ENCODE results near the gene PBXIP1.
A peak's percentile ranks its signal among the peaks of the same experiment; 100 is the strongest.

The PBXIP1 gene

GRCh38 chr1:154958681-154959425, 3.0 kb upstream of the PBXIP1 start:
- Mint-ChIP-seq H3K4me1 (peaks cover 70% of the 10 kb centered on the region), H3K27me3 (no peaks in the 10 kb centered on the region), H3K27ac (peak overlapping the region; percentile 17), H3K4me3 (no peak overlapping the region), H3K9me3 (no peaks in the 10 kb centered on the region), H3K36me3 (peaks cover 19% of the 10 kb centered on the region)
- no peak for ATAC-seq

- Mint-ChIP-seq H3K27ac (no peak overlapping the region), H3K36me3 (peaks cover 11% of the 10 kb centered on the region), H3K4me1 (peaks cover 70% of the 10 kb centered on the region), H3K9me3 (no peaks in the 10 kb centered on the region), H3K27me3 (no peaks in the 10 kb centered on the region), H3K4me3 (no peak overlapping the region)
- no peak for ATAC-seq
Observed at GRCh38 chr1:154958036-154958435, 2.1 kb upstream of the PBXIP1 start.

GRCh38 chr1:154957091-154957657, 1.3 kb upstream of the PBXIP1 start:
- H3K9me3 Mint-ChIP-seq: no peaks in the 10 kb centered on the region
- no peak for ATAC-seq
- no peaks in the 10 kb centered on the region for H3K27me3 Mint-ChIP-seq
- H3K27ac Mint-ChIP-seq: peak overlapping the region; percentile 91
- peaks cover 70% of the 10 kb centered on the region for H3K4me1 Mint-ChIP-seq
- H3K4me3 Mint-ChIP-seq: no peak overlapping the region
- peaks cover 10% of the 10 kb centered on the region for H3K36me3 Mint-ChIP-seq

- Mint-ChIP-seq H3K4me1 (peaks cover 75% of the 10 kb centered on the region), H3K27ac (peak overlapping the region; percentile 91), H3K36me3 (peaks cover 10% of the 10 kb centered on the region), H3K9me3 (no peaks in the 10 kb centered on the region), H3K4me3 (peak overlapping the region; percentile 92), H3K27me3 (no peaks in the 10 kb centered on the region)
- ATAC-seq: no peak
Observed at GRCh38 chr1:154956544-154956941, 644 bp upstream of the PBXIP1 start.

- Mint-ChIP-seq H3K9me3 (no peaks in the 10 kb centered on the region), H3K27me3 (no peaks in the 10 kb centered on the region), H3K36me3 (peaks cover 16% of the 10 kb centered on the region), H3K4me3 (peak overlapping the region; percentile 92), H3K4me1 (peaks cover 79% of the 10 kb centered on the region), H3K27ac (peak overlapping the region; percentile 91)
- peak; percentile 90 for ATAC-seq
Observed at GRCh38 chr1:154955039-154955717, 721 bp downstream of the PBXIP1 start.

GRCh38 chr1:154954541-154954940, 1.4 kb downstream of the PBXIP1 start:
- H3K36me3 Mint-ChIP-seq: peaks cover 15% of the 10 kb centered on the region
- H3K27ac Mint-ChIP-seq: peak overlapping the region; percentile 91
- no peaks in the 10 kb centered on the region for H3K27me3 Mint-ChIP-seq
- H3K4me1 Mint-ChIP-seq: peaks cover 72% of the 10 kb centered on the region
- no peak for ATAC-seq
- H3K4me3 Mint-ChIP-seq: peak overlapping the region; percentile 92
- no peaks in the 10 kb centered on the region for H3K9me3 Mint-ChIP-seq

- no peak for ATAC-seq
- Mint-ChIP-seq H3K27me3 (no peaks in the 10 kb centered on the region), H3K27ac (peak overlapping the region; percentile 91), H3K4me3 (peak overlapping the region; percentile 13), H3K9me3 (no peaks in the 10 kb centered on the region), H3K36me3 (peaks cover 9% of the 10 kb centered on the region), H3K4me1 (peaks cover 66% of the 10 kb centered on the region)
Observed at GRCh38 chr1:154953611-154954038, 2.3 kb downstream of the PBXIP1 start.

- H3K4me1 Mint-ChIP-seq: peaks cover 66% of the 10 kb centered on the region
- H3K27ac Mint-ChIP-seq: peak overlapping the region; percentile 91
- no peaks in the 10 kb centered on the region for H3K9me3 Mint-ChIP-seq
- H3K36me3 Mint-ChIP-seq: peaks cover 14% of the 10 kb centered on the region
- no peak for ATAC-seq
- no peaks in the 10 kb centered on the region for H3K27me3 Mint-ChIP-seq
- H3K4me3 Mint-ChIP-seq: peak overlapping the region; percentile 60
Observed at GRCh38 chr1:154952664-154953063, 3.2 kb downstream of the PBXIP1 start.

- H3K9me3 Mint-ChIP-seq: no peaks in the 10 kb centered on the region
- H3K27ac Mint-ChIP-seq: peak overlapping the region; percentile 91
- H3K4me1 Mint-ChIP-seq: peaks cover 66% of the 10 kb centered on the region
- H3K36me3 Mint-ChIP-seq: peaks cover 17% of the 10 kb centered on the region
- H3K27me3 Mint-ChIP-seq: no peaks in the 10 kb centered on the region
- H3K4me3 Mint-ChIP-seq: peak overlapping the region; percentile 60
- peak; percentile 44 for ATAC-seq
Observed at GRCh38 chr1:154951901-154952657, 3.8 kb downstream of the PBXIP1 start.

GRCh38 chr1:154948079-154948478, 7.8 kb downstream of the PBXIP1 start:
- Mint-ChIP-seq H3K36me3 (peaks cover 28% of the 10 kb centered on the region), H3K4me1 (peaks cover 57% of the 10 kb centered on the region), H3K27me3 (no peaks in the 10 kb centered on the region), H3K9me3 (no peaks in the 10 kb centered on the region), H3K27ac (no peak overlapping the region), H3K4me3 (no peak overlapping the region)
- no peak for ATAC-seq

GRCh38 chr1:154945962-154946850, 9.7 kb downstream of the PBXIP1 start:
- H3K27ac Mint-ChIP-seq: peak overlapping the region; percentile 64
- no peak overlapping the region for H3K4me3 Mint-ChIP-seq
- ATAC-seq: no peak
- no peaks in the 10 kb centered on the region for H3K9me3 Mint-ChIP-seq
- peaks cover 28% of the 10 kb centered on the region for H3K36me3 Mint-ChIP-seq
- peaks cover 57% of the 10 kb centered on the region for H3K4me1 Mint-ChIP-seq
- H3K27me3 Mint-ChIP-seq: no peaks in the 10 kb centered on the region

GRCh38 chr1:154945160-154945961, 10.5 kb downstream of the PBXIP1 start:
- Mint-ChIP-seq H3K9me3 (no peaks in the 10 kb centered on the region), H3K4me3 (no peak overlapping the region), H3K4me1 (peaks cover 57% of the 10 kb centered on the region), H3K27ac (peak overlapping the region; percentile 77), H3K27me3 (no peaks in the 10 kb centered on the region), H3K36me3 (peaks cover 22% of the 10 kb centered on the region)
- no peak for ATAC-seq

- peaks cover 62% of the 10 kb centered on the region for H3K4me1 Mint-ChIP-seq
- peak overlapping the region; percentile 0 for H3K4me3 Mint-ChIP-seq
- peak overlapping the region; percentile 77 for H3K27ac Mint-ChIP-seq
- H3K9me3 Mint-ChIP-seq: no peaks in the 10 kb centered on the region
- peaks cover 21% of the 10 kb centered on the region for H3K36me3 Mint-ChIP-seq
- ATAC-seq: no peak
- no peaks in the 10 kb centered on the region for H3K27me3 Mint-ChIP-seq
Observed at GRCh38 chr1:154944401-154945159, 11.3 kb downstream of the PBXIP1 start.
